ENCODE data around the gene ESPNL.
"Not testable (repeated sequence)": the region's sequence is repeated elsewhere in the genome, so short reads cannot be mapped to it uniquely, and the experiment has no call there.

Gene ESPNL

DNA sequence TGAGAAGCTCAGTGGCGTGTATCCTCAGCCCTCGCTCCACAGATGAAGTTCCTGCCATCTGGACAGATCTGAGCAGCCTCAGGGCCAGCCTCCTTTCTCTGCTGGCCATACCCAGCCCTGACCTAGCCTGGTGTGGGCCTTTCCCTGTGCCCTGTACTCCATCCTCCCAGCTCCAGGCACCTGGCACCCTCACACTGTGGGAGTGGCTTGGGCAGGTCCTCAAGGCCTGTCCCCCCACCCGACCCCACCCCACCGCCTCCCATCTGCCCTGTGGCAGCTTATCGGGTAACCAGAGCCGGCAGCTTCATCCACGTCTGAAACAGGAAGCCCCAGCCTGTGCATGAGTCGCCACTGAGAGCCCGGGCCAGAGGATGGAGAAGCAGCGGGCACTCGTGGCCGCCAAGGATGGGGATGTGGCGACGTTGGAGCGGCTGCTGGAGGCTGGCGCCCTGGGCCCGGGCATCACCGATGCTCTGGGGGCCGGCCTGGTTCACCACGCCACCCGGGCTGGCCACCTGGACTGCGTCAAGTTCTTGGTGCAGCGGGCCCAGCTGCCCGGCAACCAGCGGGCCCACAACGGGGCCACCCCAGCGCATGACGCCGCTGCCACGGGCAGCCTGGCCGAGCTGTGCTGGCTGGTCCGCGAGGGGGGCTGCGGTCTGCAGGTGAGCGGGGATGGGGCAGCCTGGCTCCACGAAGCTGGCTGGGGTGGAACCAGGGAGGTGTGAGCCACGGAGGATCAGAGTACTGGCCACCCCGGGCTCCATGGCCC lies at the start of gene ESPNL:
TSS of gene ESPNL (plus strand) at position 292 of the 772 bp plus-strand sequence. CDS start at position 372, 80 bp downstream.
- Histone ChIP-seq H3K36me3 (ENCODE audit: control insufficient read depth in 1 of 2, insufficient read depth in 2 of 2, low read length in 2 of 2) (no peaks in the 10 kb centered on the region), H3K9ac (ENCODE audit: low read depth in 1 of 2, low read length in 2 of 2) (no peak within 1 kb of the TSS), H3K27me3 (ENCODE audit: control insufficient read depth in 1 of 2, insufficient read depth in 2 of 2, low read length in 2 of 2) (no peaks in the 10 kb centered on the region), H3K4me1 (ENCODE audit: control insufficient read depth in 1 of 2, insufficient read depth in 2 of 2, low read length in 2 of 2) (peaks cover 10 to 14% of the 10 kb centered on the region in 2 donors), H3K4me3 (ENCODE audit: low read depth in 1 of 2, low read length in 2 of 2) (no peak within 1 kb of the TSS), H3K9me3 (ENCODE audit: control insufficient read depth in 1 of 2, low read length in 2 of 2) (no peaks in the 10 kb centered on the region), H3K27ac (ENCODE audit: low read depth, low read length) (no peak within 1 kb of the TSS)

DNA sequence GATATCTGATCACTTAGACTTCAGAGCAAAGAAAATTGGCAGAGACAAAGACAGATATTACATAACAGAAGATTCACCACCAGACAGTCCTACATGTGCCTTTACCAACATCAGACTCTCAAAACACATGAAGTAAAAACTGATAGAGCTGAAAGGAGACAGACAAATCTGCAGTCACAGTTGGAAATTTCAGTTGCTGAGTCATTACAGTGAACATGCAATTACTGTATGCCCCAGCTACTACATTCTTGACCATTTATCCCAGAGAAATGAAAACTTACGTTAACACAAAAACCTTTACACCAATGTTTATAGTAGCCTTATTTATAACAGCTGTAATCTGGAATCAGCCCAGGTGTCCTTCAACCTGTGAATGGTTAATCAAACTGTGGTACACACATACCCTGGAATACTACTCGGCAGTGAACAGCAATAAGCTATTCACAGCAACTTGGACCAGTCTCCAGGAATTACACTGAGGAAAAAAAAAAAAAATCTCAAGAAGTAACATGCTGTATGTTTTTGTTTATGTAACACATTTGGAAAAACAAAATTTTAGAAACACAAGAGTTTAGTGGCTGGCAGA lies 46.9 kb upstream of the ESPNL start:
- no peaks in the 10 kb centered on the region for H3K4me1 ChIP-seq (ENCODE audit: control insufficient read depth in 1 of 2, insufficient read depth in 2 of 2, low read length in 2 of 2)

GRCh38 chr2:238055841-238056240 lies 44.3 kb upstream of the ESPNL start:
- H3K27ac ChIP-seq (ENCODE audit: low read depth, low read length), result no peak overlapping the region
- H3K27me3 ChIP-seq (ENCODE audit: control insufficient read depth in 1 of 2, insufficient read depth in 2 of 2, low read length in 2 of 2), result no peaks in the 10 kb centered on the region
- no peaks in the 10 kb centered on the region for H3K36me3 ChIP-seq (ENCODE audit: control insufficient read depth in 1 of 2, insufficient read depth in 2 of 2, low read length in 2 of 2)
- H3K4me3 ChIP-seq (ENCODE audit: low read depth in 1 of 2, low read length in 2 of 2), result no peak overlapping the region
- peaks cover 7 to 14% of the 10 kb centered on the region in 2 donors for H3K4me1 ChIP-seq (ENCODE audit: control insufficient read depth in 1 of 2, insufficient read depth in 2 of 2, low read length in 2 of 2)
- no peaks in the 10 kb centered on the region for H3K9me3 ChIP-seq (ENCODE audit: control insufficient read depth in 1 of 2, low read length in 2 of 2)
- H3K9ac ChIP-seq (ENCODE audit: low read depth in 1 of 2, low read length in 2 of 2), result no peak overlapping the region

More for the DNA sequence above, 46.9 kb upstream of the ESPNL start:
- H3K9me3 ChIP-seq (ENCODE audit: control insufficient read depth in 1 of 2, low read length in 2 of 2), result no peaks in the 10 kb centered on the region
- no peaks in the 10 kb centered on the region for H3K27me3 ChIP-seq (ENCODE audit: control insufficient read depth in 1 of 2, insufficient read depth in 2 of 2, low read length in 2 of 2)
- no peak overlapping the region for H3K27ac ChIP-seq (ENCODE audit: low read depth, low read length)
- no peaks in the 10 kb centered on the region for H3K36me3 ChIP-seq (ENCODE audit: control insufficient read depth in 1 of 2, insufficient read depth in 2 of 2, low read length in 2 of 2)
- no peak overlapping the region for H3K9ac ChIP-seq (ENCODE audit: low read depth in 1 of 2, low read length in 2 of 2)
- H3K4me3 ChIP-seq (ENCODE audit: low read depth in 1 of 2, low read length in 2 of 2), result no peak overlapping the region

DNA sequence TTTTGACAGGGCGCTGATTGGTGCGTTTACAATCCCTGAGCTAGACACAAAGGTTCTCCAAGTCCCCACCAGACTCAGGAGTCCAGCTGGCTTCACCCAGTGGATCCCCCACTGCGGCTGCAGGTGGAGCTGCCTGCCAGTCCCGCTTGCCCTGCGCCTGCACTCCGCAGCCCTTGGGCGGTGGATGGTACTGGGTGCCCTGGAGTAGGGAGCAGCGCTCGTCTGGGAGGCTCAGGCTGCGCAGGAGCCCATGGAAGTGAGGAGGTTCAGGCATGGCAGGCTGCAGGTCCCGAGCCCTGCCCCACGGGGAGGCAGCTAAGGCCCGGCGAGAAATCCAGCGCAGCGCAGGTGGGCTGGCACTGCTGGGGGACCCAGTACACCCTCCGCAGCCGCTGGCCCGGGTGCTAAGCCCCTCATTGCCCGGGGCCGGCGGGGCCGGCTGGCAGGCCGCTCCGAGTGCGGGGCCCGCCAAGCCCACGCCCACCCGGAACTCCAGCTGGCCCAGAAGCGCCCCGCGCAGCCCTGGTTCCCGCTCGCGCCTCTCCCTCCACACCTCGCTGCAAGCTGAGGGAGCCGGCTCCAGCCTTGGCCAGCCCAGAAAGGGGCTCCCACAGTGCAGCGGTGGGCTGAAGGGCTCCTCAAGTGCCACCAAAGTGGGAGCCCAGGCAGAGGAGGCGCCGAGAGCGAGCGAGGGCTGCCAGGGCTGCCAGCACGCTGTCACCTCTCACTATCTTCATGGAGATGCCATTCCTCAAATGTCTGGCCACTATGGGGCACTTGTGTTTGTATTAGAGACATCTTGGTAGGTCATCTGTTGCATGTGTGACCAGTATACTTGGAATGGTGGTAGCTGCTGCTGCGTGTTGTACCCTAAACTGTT lies 42.2 kb upstream of the ESPNL start:
- not testable (repeated sequence) for H3K27me3 ChIP-seq (ENCODE audit: control insufficient read depth in 1 of 2, insufficient read depth in 2 of 2, low read length in 2 of 2); H3K4me3 ChIP-seq (ENCODE audit: low read depth in 1 of 2, low read length in 2 of 2); H3K9me3 ChIP-seq (ENCODE audit: control insufficient read depth in 1 of 2, low read length in 2 of 2); H3K36me3 ChIP-seq (ENCODE audit: control insufficient read depth in 1 of 2, insufficient read depth in 2 of 2, low read length in 2 of 2); H3K9ac ChIP-seq (ENCODE audit: low read depth in 1 of 2, low read length in 2 of 2); H3K27ac ChIP-seq (ENCODE audit: low read depth, low read length)
- H3K4me1 ChIP-seq (ENCODE audit: control insufficient read depth in 1 of 2, insufficient read depth in 2 of 2, low read length in 2 of 2), result peaks cover 20 to 21% of the 10 kb centered on the region in 2 donors

- peaks cover 34% of the 10 kb centered on the region in 2 donors for H3K4me1 ChIP-seq (ENCODE audit: control insufficient read depth in 1 of 2, insufficient read depth in 2 of 2, low read length in 2 of 2)
- H3K27me3 ChIP-seq (ENCODE audit: control insufficient read depth in 1 of 2, insufficient read depth in 2 of 2, low read length in 2 of 2), result no peaks in the 10 kb centered on the region
- H3K4me3 ChIP-seq (ENCODE audit: low read depth in 1 of 2, low read length in 2 of 2), result peak overlapping the region in 1 of 2 donors; percentile 91
- no peaks in the 10 kb centered on the region for H3K36me3 ChIP-seq (ENCODE audit: control insufficient read depth in 1 of 2, insufficient read depth in 2 of 2, low read length in 2 of 2)
- H3K9me3 ChIP-seq (ENCODE audit: control insufficient read depth in 1 of 2, low read length in 2 of 2), result no peaks in the 10 kb centered on the region
- peak overlapping the region in 1 of 2 donors; percentile 88 for H3K9ac ChIP-seq (ENCODE audit: low read depth in 1 of 2, low read length in 2 of 2)
- no peak overlapping the region for H3K27ac ChIP-seq (ENCODE audit: low read depth, low read length)
Observed at GRCh38 chr2:238059505-238059904, 40.6 kb upstream of the ESPNL start.

DNA sequence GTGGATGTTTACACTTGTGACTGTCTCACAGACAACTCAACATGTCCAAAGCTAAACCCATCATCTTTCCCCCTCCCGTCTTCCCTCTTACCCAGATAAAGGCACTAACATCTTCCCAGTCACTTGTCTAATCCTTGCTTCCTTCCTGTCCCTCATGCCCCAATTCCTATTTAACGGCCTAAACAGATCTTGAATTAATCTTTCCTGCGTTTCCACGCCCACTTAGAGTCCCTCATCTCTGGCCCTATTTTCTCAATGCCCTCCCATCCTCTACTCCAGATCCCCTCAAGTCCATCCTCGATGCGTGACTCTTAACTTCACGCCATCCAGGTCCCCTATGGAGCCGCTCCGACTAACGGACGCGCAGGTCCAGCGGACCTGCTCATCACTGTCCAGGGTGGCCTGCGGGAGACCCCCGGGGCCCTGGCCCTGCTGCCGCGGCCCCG lies 40.0 kb upstream of the ESPNL start:
- peak overlapping the region; percentile 81 to 88 for H3K9ac ChIP-seq (ENCODE audit: low read depth in 1 of 2, low read length in 2 of 2)
- H3K4me1 ChIP-seq (ENCODE audit: control insufficient read depth in 1 of 2, insufficient read depth in 2 of 2, low read length in 2 of 2), result peaks cover 34 to 36% of the 10 kb centered on the region in 2 donors
- H3K27me3 ChIP-seq (ENCODE audit: control insufficient read depth in 1 of 2, insufficient read depth in 2 of 2, low read length in 2 of 2), result no peaks in the 10 kb centered on the region
- peak overlapping the region; percentile 91 to 93 for H3K4me3 ChIP-seq (ENCODE audit: low read depth in 1 of 2, low read length in 2 of 2)
- no peaks in the 10 kb centered on the region for H3K9me3 ChIP-seq (ENCODE audit: control insufficient read depth in 1 of 2, low read length in 2 of 2)
- peak overlapping the region; percentile 79 for H3K27ac ChIP-seq (ENCODE audit: low read depth, low read length)
- H3K36me3 ChIP-seq (ENCODE audit: control insufficient read depth in 1 of 2, insufficient read depth in 2 of 2, low read length in 2 of 2), result no peaks in the 10 kb centered on the region

DNA sequence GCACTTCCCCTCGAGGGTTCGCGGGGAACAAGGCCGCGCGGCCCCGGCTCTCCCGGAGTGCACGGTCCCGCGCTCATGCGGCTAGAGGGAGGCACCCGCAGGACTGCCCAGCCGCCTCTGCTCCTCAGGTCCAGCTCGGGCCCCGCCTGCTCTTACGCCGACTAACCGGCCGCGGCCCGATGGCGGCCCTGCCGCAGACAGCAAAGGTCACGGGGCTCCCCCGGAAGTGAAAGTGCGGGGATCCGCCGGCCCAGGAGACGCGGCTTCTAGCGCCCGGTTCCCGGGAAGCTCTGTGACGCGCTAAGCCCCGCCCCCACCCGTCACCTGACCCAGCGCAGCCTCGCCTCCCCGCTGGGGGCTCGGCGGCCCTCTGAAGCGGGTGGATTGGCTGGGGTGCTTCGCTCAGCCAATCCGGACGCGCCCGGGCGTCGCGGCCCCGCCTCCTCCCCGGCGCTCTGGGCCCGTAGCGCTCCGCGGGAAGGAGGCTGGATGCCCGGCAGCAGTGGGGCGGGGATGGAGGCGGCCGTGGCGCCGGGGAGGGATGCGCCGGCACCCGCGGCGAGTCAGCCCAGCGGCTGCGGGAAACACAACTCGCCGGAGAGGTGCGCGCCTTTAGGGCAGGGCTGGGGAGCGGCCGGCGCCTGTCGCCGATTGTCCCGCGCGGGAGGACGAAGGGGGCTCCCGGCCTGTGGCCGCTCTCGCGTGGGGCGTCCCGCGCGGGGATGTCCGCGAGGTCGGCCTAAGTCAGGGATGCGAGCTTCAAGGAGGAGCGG lies 39.4 kb upstream of the ESPNL start, which contains the start of gene SCLY:
TSS of gene SCLY (plus strand) at position 460 of the 773 bp plus-strand sequence. CDS start at position 514, 54 bp downstream.
- H3K9me3 ChIP-seq (ENCODE audit: control insufficient read depth in 1 of 2, low read length in 2 of 2), result no peaks in the 10 kb centered on the region
- peak within 1 kb of the TSS; percentile 79 for H3K27ac ChIP-seq (ENCODE audit: low read depth, low read length)
- peak within 1 kb of the TSS; percentile 91 to 94 for H3K4me3 ChIP-seq (ENCODE audit: low read depth in 1 of 2, low read length in 2 of 2)
- H3K9ac ChIP-seq (ENCODE audit: low read depth in 1 of 2, low read length in 2 of 2), result peak within 1 kb of the TSS; percentile 88
- H3K36me3 ChIP-seq (ENCODE audit: control insufficient read depth in 1 of 2, insufficient read depth in 2 of 2, low read length in 2 of 2), result no peaks in the 10 kb centered on the region
- H3K27me3 ChIP-seq (ENCODE audit: control insufficient read depth in 1 of 2, insufficient read depth in 2 of 2, low read length in 2 of 2), result no peaks in the 10 kb centered on the region
- H3K4me1 ChIP-seq (ENCODE audit: control insufficient read depth in 1 of 2, insufficient read depth in 2 of 2, low read length in 2 of 2), result peaks cover 34 to 36% of the 10 kb centered on the region in 2 donors

GRCh38 chr2:238061315-238062202 lies 38.6 kb upstream of the ESPNL start:
- H3K4me3 ChIP-seq (ENCODE audit: low read depth in 1 of 2, low read length in 2 of 2), result peak overlapping the region; percentile 90 to 94
- H3K27ac ChIP-seq (ENCODE audit: low read depth, low read length), result peak overlapping the region; percentile 52
- H3K4me1 ChIP-seq (ENCODE audit: control insufficient read depth in 1 of 2, insufficient read depth in 2 of 2, low read length in 2 of 2), result peaks cover 34 to 36% of the 10 kb centered on the region in 2 donors
- peaks cover 0 to 7% of the 10 kb centered on the region in 2 donors for H3K36me3 ChIP-seq (ENCODE audit: control insufficient read depth in 1 of 2, insufficient read depth in 2 of 2, low read length in 2 of 2)
- H3K9me3 ChIP-seq (ENCODE audit: control insufficient read depth in 1 of 2, low read length in 2 of 2), result no peaks in the 10 kb centered on the region
- no peaks in the 10 kb centered on the region for H3K27me3 ChIP-seq (ENCODE audit: control insufficient read depth in 1 of 2, insufficient read depth in 2 of 2, low read length in 2 of 2)
- peak overlapping the region; percentile 76 to 88 for H3K9ac ChIP-seq (ENCODE audit: low read depth in 1 of 2, low read length in 2 of 2)
